ENCODE results near the gene LGALS7B.
"Not testable (repeated sequence)": the region's sequence is repeated elsewhere in the genome, so short reads cannot be mapped to it uniquely, and the experiment has no call there.

The LGALS7B gene

DNA sequence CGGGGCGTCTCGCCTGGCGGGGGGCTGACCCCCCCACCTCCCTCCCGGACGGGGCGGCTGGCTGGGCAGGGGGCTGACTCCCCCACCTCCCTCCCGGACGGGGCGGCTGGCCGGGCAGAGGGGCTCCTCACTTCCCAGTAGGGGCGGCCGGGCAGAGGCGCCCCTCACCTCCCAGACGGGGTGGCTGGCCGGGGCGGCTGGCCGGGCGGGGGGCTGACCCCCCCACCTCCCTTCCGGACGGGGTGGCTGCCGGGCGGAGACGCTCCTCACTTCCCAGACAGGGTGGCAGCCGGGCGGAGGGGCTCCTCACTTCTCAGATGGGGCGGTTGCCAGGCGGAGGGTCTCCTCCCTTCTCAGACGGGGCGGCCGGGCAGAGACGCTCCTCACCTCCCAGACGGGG, 8.8 kb downstream of the LGALS7B start:
- not testable (repeated sequence) for DNase-seq

DNA sequence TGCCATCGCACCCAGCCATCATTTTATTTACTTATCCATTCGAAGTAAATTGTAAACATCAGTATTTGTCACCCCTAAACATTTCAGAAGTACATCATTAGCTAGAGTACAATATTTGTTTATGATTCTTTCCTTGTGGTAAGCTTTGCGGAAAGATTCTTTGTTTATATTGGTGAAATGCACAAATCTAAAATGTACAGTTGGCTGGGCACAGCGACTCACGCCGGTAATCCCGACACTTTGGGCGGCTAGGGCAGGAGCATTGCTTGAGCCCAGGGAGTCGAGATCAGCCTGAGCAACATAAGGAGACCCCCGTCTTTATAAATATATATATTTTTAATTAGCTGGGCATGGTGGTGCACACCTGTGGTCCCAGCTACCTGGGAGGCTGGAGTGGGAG, 10.1 kb downstream of the LGALS7B start:
- DNase-seq = no peak

DNA sequence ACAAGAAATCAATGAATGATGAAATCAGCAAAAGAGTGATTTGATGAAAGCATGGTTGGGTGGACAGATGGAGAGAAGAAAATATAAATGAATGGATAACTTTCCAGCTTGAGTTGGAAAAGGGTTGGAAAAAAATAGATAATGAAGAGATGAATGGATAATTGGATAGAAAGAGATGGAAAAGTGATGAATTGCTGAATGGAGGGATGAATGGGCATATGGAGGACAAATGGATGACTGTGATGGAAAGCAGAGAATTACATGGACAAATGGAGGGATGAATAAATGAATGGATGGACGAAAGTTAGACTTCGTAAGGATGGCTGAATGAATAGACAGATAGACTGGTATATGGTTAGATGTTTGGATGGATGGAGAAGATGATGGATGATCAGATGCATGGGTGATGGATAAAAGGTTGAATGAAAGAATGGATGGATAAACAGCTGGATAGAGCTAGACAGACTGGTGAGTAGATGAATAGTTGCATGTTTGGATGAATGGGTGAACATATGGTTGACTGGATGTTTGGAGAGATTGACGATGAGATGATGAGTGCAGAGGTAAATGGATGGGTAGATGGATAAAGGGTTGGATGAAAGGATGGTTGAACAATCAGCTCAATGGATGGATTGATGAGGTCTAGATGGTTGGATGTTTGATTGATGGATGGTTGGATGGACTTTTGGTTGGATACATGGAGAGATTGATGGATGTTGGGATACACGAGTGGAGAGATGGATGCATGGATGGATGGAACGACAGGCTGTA, 11.8 kb downstream of the LGALS7B start:
- no peak for DNase-seq

DNA sequence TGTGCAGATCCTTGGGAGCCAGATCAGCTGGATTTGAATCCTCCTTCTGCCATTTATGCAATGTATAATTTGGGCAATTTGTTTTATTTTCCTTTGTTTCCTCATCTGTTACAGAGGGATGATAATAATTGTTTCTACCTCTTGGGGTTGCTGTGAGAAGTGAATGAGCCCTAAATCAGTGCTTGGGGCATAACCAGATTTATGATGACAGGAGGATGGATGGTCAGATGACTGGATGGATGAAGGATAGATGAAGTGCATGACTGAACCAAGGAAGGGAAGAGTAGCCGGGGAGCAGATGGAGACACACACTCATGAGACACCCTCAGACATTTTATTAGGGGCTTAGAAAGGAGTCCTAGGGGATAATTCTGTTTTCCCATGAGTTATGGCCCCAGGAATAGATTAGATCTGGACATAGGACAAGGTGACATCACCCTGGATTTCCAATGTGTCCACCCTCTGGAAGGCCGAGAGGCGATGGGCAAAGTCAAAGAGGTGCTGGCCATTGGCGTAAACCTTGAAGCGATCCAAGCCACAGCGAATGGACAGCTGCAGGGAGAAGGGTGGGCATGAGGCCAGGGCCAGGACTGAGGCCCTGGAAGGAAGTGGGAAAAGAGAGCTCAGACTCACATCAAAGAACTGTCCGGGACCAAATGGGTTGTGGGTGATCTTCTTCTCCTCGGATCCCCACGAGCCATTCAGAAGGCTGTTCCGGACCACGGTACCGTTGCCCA, 12.5 kb downstream of the LGALS7B start:
- DNase-seq = no peak

DNA sequence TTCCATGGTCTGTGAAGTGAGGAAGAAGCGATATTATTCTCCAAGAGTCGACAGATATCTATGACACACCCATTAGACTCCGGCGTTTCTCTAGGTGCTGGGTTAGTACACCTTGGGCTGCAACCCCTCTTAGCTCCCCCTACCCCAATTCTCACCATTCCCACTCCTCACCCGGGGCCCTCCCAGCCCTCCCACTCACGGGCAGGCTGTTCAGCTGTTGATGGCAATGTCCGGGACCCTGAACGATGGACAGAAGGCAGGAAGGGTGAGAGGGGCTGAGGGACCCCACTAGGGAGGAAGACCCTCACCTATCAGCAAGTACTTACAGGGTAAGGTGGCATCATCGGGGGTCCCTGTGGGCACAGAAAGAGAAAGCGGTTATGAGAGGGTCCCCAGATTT, 14.5 kb downstream of the LGALS7B start:
- DNase-seq = no peak

DNA sequence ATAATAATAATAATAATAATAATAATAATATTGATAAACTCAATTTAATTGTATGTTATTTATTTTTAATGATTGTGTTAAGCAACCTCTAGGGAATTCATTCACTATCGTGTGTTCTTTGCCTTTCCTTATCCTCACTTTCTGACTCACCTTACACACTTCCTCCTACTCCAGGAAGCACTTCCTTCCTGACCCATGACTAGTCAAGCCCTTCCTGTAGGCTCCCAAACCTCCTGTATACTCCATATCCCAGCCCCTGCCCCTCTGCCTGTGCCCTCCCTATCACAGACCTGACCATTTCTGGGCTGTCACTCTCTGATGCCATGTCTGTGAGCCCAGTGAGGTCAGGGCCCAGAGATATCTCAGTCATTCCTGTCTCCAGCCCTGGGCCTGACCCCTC, 16.2 kb downstream of the LGALS7B start:
- DNase-seq = no peak

DNA sequence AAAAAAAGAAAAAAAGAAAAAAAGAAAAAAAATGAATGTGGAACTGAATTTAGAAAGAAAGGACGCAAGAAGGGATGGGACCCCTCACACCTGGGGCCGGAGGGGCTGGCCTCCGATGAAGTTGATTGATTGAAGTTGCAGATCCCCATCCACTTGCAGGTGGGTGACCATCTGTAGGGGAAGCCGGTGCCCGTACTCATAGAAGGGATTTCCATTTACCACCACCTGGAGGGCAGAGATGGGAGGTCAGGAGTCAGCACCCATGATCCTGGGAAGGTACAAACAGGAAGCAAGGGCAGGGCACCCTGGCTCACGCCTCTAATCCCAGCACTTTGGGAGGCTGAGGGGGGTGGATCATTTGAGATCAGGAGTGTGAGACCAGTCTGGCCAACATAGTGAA, 17.4 kb downstream of the LGALS7B start:
- DNase-seq = no peak

DNA sequence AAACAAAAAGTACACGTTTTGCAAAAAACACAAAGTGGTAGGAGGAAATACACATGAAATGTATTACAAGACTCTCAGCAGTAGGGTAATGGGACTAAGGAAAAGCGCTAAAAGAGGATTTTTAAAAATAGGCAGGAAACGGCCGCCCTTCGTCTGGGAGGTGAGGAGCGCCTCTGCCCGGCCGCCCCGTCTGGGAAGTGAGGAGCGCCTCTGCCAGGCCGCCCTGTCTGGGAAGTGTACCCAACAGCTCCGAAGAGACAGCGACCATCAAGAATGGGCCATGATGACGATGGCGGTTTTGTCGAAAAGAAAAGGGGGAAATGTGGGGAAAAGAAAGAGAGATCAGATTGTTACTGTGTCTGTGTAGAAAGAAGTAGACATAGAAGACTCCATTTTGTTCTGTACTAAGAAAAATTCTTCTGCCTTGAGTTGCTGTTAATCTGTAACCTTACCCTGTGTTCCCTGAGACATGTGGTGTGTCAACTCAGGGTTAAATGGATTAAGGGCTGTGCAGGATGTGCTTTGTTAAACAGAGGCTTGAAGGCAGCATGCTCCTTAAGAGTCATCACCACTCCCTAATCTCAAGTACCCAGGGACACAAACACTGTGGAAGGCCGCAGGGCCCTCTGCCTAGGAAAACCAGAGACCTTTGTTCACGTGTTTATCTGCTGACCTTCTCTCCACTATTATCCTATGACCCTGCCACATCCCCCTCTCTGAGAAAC, 18.5 kb downstream of the LGALS7B start:
- DNase-seq = not testable (repeated sequence)

DNA sequence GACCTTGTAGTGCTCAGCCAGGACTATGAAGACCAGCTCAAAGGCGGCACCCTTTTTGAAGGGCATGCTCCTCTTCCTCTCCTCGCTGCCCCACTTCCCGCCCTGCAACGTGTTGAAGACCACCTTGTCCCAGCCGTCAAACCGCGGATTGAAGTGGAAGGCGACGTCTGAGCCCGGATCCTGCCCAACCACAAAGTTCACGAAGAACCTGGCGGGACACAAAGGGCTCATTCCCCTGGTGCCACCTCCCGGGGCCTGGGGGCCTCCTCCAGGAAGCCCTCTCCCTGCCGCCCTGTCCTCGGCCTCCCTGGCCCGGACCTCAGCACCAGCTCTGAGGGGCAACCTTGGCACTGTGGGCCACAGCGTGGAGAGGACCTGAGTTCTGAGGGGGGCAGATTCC, 19.7 kb downstream of the LGALS7B start:
- DNase-seq = no peak

DNA sequence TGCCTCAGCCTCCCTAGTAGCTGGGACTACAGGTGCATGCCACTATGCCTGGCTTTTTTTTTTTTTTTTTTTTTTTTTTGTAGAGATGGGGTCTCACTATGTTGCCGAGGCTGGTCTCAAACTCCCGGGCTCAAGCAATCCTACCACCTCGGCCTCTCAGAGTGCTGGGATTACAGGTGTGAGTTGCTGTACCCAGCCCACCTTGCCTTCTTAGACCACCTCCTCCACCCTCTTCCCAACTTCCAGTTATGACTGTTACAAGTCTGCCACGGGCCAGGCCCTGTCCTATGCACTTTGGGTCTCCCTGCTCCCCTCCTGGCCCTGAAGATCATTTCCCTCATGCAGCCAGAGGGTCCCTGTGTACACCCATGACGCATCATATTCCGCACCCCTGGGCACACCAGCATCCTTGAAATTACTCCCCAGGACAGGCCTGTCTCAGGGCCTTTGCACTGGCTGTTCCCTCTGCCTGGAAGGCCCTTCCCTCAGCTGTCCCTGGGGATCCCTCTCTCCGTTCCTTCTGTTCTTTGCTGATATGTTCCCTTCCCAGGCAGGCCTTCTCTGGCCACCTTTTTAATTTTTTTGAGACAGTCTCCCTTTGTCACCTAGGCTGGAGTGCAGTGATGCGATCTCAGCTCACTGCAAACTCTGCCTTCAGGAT, 20.7 kb downstream of the LGALS7B start:
- DNase-seq = no peak

DNA sequence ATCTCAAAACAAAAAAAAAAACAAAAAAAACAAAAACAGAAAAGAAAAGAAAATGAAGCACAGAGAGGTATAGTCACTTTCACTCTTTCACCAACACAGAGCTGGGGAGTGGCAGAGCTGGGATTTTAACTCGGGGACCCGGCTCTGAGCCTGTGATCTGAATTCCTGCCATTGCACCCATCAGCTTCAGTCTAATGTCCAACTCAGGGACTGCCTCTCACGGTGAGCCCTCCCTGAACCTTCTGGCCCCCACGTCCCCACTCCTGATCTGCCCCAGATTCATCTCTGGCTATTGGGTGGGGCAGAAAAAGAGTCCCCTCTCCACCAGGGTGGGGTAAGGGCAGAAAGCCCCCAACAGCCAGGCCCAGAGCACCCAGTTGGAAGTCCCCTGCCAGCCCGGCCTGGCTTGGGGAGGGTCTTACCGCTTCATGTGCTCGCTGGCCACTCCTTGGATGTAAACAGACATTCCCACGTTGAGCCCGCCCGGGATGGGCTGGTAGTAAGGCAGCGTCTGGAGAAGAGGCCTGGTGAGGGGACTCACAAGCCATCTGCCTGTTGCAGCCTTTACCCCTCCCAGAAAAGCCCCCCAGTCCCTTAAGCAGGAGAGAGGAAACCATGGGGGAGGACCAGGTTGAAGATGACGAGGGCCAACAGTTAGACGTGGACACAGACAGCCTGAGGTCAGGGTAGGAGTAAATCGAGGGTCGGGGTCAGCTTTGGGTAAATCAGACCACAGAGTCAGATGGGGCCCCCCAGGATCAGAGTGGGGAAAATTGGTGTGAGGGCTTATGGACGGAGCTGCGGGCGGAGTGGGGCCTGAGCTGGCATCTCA, 23.2 kb downstream of the LGALS7B start:
- DNase-seq = no peak

DNA sequence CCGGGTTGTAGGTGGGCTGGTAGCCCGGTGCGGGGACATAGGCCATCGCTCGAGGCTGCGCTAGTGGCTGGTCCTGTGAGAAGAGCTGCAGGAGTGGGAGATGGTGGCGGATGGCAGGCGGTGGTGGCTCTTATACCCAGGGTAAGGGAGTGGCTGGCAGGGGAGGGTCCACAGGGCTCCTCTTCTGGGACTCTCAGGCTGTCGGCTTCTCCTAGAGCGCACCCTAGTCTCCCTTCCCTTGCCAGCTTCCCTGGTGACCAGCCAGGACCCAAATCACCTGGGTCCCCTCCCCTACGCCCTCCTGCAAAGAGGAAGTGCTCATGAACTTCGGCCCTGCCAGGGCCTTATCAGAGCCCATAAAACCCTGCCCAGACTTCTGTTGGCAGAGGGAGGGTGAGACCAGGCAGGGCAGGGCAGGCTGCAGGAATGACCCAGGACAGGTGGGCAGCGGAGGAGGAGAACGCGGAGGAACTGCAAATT, 23.9 kb downstream of the LGALS7B start, which contains the start of gene LGALS4:
Gene LGALS4 (minus strand): TSS at position 105 of the 480 bp plus-strand sequence. CDS start 59 bp downstream, at position 46.
- no peak for DNase-seq

DNA sequence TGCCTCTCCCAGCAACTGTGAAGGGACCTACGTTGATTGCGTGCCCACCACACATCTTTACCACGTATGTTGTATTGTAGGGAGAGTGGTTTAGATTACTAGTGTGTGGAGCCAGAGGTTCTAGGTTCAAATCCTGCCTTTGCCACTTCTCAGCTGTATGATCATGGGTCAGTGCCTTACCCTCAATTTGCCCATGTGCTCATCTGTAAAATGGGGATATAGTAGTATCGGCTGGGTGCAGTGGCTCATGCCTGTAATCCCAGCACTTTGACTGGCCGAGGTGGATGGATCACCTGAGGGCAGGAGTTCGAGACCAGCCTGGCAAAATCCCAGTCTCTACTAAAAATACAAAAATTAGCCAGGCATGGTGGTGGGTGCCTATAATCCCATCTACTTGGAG, 24.3 kb downstream of the LGALS7B start:
- DNase-seq = no peak

DNA sequence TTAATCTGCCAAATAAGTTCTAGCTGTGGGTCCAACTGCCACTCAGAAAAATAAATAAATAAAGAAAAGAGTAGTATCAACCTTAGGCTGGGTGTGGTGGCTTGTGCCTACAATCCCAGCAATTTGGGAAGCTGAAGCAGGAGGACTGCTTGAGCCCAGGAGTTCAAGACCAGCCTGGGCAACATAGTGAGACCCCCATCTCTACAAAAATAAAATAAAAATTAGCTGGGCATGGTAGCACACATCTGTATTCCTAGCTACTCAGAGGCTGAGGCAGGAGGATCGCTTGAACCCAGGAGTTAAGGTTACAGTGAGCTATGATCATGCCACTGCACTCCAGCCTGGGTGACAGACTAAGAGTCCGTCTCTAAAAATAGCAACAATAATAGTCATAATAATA, 24.9 kb downstream of the LGALS7B start:
- not testable (repeated sequence) for DNase-seq

DNA sequence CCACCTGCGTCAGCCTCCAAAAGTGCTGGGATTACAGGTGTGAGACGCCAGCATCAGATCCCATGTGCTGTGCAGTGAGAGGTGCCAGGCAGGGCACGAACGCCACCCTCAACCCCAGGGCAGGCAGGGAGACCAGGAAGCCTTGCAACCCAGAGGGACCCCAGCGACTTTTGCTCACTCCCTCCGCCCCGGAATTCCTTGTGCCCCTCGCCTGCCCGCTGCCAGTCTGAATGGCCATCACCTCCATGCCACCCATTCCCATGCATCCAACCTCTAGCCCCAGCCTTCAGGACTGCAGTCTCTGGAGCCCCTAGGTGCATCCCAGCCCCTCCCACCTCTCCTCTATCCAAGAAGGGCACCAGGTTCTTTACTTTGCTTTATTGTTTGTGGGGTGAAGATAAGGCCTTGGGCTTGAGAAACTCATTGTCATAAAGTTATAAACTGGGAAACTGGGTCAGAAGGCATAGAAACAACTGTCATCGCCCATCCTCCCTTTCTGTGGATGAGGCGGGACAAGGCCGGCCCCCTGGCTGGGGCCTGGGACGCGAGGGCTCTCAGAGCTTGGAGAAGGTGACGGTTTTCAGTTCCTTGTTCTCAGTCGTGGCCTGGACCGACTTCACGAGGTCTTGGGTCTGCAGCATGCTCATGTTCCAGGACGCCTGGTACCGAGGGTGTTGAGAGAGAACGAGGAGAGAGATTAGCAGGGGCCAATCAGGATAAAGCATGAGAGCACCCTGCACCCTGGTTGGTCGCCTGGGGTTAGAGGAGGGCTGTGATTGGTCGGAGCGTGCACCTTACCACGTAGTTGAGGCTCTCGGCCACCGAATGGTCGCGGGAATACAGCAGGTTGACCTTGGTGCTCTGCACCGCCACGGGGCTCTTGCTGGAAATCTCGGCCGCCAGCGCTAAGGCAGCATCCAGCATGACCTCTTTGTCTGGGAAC, 26.3 kb downstream of the LGALS7B start:
- DNase-seq = no peak

DNA sequence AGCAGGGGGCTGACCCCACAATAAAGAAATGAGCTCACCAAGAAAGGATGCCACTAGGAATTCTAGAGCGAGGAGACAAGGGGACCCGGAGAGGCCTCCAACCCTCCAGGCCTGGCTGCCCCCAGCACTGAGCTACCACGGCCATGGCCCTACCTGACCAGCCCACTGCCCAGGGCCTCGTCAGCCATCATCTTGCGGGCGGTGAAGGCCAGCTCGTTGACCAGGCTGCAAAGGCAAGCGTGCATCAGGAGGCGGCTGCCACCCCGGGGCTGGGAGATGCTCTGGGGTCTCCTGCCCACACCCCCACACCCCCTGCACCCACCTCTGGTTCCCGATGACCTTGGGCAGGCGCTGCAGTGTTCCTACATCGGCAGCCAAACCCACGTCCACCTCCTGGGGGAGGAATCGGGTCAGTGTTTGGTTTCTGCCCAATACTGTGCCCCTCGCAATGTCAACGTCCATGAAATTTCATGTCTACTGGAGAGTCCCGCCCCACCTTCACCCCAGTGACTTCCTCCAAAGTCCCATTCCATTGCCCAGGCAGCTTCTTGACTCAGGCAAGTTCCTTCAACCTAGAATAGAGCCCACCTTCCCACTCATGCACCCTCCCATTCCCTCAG, 27.2 kb downstream of the LGALS7B start:
- no peak for DNase-seq

DNA sequence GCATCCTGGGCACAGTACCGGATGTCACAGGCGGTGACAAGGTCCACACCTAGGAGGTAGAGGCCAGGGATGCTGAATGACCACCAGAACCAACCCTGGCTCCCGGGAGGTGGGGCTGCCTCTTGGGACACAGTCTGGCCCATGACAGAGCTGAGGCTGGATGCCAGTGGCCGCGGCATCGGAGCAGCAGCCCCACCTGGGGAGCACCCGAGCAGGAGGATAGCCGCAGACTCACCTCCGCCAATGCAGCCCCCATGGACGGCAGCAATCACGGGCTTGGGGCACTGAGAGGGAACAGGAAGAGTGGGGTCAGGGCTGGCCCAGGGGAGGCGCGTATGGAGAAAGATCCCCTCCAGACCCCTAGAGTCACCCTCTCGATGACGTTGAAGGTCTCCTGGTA, 28.1 kb downstream of the LGALS7B start:
- no peak for DNase-seq

DNA sequence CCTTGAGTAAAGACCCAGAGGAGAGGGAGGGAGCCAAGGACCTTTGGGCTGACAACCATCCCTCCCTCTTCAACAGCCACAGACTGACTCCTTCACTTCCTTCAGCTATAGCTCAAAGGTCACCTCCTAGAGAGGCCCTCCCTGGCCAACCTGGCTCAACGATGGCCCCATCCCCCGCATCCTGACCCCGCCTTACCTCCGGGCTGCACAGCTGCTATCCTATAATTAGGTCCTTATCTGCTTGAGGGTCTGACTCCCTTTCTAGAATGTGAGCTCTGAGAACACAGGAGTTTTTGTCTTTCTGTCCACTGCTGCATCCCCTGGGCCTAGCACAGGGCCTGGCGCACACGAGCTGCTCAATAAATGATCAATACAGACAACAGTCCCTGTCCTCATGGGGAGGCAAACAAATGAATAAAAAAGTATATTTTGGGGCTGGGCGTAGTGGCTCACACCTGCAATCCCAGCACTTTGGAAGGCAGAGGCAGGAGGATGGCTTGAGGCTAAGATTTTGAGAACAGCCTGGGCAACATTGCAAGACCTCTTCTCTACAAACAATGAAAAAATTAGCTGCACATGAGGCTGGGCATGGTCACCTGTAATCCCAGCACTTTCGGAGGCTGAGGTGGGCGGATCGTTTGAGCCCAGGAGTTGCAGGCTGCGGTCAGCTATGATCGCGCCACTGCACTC, 30.4 kb downstream of the LGALS7B start:
- DNase-seq = no peak

DNA sequence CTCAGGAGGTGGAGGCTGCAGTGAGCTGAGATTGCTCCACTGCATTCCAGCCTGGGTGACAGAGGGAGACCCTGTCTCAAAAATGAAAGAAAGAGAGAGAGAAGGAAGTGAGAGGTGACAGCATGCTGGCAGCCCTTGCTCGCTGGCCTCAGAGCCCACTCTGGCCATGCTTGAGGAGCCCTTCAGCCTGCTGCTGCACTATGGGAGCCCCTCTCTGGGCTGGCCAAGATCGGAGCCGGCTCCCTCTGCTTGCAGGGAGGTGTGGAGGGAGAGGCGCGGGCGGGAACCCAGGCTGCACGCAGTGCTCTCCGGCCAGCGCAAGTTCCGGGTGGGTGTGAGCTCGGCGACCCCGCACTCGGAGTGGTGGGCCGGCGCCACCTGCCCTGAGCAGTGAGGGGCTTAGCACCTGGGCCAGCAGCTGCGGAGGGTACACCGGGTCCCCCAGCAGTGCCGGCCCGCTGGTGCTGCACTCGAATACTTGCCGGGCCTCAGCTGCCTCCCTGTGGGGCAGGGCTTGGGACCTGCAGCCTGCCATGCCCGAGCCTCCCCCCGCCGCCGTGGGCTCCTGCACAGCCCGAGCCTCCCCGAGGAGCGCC, 32.3 kb downstream of the LGALS7B start:
- DNase-seq = not testable (repeated sequence)
